Uterine smooth muscle cell (primary cell): ENCODE results near the gene VPREB1. TPM values are rescaled to one million over a fixed set of nuclear protein-coding genes. Genes with fewer than 3 reads are reported as not detected.

ENCODE experiments used
- total RNA-seq: library from RNA; depleted of rRNA; stranded (reverse); fragments of >200 nt; gene quantifications from 2 replicates; pipeline ENCODE4 v1.2.3, GENCODE V29; 2014

The VPREB1 gene, protein sequence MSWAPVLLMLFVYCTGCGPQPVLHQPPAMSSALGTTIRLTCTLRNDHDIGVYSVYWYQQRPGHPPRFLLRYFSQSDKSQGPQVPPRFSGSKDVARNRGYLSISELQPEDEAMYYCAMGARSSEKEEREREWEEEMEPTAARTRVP
- total RNA-seq = not detected in 2 replicates

DNA sequence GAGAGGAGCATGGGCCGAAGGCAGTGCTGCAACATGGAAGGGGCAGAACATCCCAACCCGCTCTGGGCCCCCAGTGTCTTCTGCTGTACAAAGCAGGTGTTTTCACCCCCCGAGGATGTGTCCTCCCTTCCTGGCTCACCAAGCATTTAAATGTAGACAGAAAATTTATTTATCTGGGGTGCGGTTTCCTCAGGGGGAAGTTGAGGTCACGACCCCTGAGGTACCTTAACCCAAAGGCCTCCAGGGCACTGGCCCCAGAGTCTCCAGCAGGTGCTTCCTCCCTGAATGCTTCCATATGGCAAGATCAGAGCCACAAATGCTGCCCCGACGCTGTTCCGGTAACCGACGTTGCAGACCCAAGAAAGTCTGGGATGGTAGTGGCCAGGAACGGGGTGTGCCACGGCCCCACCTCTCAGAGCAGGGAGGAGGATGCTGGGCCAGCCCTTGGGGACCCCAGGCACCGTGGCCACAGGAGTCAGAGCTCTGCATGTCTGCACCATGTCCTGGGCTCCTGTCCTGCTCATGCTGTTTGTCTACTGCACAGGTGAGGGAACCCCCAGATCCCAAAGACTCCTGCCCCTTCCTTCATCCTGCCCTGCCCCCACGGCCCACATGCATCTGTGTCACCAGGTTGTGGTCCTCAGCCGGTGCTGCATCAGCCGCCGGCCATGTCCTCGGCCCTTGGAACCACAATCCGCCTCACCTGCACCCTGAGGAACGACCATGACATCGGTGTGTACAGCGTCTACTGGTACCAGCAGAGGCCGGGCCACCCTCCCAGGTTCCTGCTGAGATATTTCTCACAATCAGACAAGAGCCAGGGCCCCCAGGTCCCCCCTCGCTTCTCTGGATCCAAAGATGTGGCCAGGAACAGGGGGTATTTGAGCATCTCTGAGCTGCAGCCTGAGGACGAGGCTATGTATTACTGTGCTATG, at the start of gene VPREB1:
Gene VPREB1 (plus strand): TSS at position 471 of the 935 bp plus-strand sequence. CDS start 28 bp downstream, at position 499.

